Measurements from ENCODE around the gene FUCA2. TPM values are rescaled to one million over a fixed set of nuclear protein-coding genes. Genes with fewer than 3 reads are reported as not detected.

Gene FUCA2
- total and polyA plus RNA-seq, 2 of the 8 experiments (the other 6 are each of a cell fraction or from before 2014, with no cell fraction given): 24.2 to 47.2 TPM

DNA sequence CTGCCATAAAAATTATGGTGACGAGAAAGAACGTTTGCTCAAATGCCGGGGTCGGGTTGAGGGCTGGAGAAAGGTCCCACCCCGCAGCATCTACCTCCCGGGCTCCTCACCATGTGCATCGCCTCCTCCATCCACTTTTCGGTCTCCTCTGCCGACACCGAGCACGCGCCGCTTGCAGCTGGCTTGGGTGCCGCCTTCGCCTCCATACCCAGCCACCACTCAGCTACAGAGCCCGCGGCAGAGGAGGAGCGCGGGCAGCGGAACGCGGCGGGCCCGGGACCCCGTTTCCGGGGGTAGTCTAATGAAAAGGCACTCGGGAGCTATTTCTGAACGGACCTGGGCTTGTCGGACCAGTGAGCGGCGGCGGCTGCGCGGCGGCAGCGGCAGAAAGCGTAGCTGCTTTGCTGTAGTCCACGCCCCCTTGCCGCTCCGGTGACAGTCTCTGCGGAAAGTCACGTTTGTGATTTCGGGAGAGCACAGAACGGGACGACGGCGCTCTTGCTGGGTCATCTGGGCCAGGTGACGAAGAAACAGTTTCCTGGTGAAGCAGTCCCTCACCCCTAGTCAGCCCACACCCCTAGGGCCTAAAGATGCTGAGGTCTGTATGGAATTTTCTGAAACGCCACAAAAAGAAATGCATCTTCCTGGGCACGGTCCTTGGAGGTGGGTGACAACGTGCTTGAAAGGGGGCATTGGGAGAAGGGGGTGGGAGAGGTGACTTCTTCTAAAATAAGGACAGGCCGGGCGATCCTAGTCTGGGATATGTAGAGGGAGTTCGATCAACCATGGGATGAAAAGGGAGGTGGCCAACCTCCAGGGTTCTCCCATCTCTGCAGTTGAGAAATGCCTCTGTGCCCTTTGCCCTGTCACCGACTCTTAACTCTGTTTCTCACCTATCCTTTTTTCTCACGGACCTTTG, 60.8 kb downstream of the FUCA2 start, which contains the start of the genes ADAT2 and PEX3 (continued):
- TF ChIP-seq SIN3A (conservative IDR thresholded peaks at IDR 0.05 in 1 of 2, IDR thresholded peaks at IDR 0.05 in 1 of 2; ENCODE audit: low read depth in 1 of 2, low read length in 2 of 2) (peak; percentile 90 to 95; a peak in 2 of 4 replicates), KDM5A (IDR thresholded peaks at IDR 0.05; ENCODE audit: low read length) (peak; percentile 91), SP4 (IDR thresholded peaks at IDR 0.05; ENCODE audit: low read length) (peak; percentile 88; the same call in 1 of the 2 replicates), CEBPB (IDR thresholded peaks at IDR 0.05; ENCODE audit: low read depth, low read length) (no peak), GABPA (IDR thresholded peaks at IDR 0.05; ENCODE audit: borderline replicate concordance, insufficient read depth, low read length) (peak; percentile 93), JUND (IDR thresholded peaks at IDR 0.05; ENCODE audit: low read length) (no peak; the same call in 1 of the 2 replicates), TBP (IDR thresholded peaks at IDR 0.05; ENCODE audit: low read depth, low read length) (peak; percentile 96), RNF2 (IDR thresholded peaks at IDR 0.05; ENCODE audit: borderline replicate concordance, low read depth, low read length, missing control alignments, poor library complexity, severe bottlenecking) (no peak), TAF1 (IDR thresholded peaks at IDR 0.05; ENCODE audit: low read depth, low read length) (peak; percentile 99), BCL11A (IDR thresholded peaks at IDR 0.05; ENCODE audit: low read depth in 2 of 2, low read length in 2 of 2) (no peak), SIRT6 (IDR thresholded peaks at IDR 0.05; ENCODE audit: low read length) (no peak), PHF8 (conservative IDR thresholded peaks at IDR 0.05; ENCODE audit: low read depth, low read length) (peak; percentile 78), SRF (IDR thresholded peaks at IDR 0.05; ENCODE audit: low read depth, low read length) (peak; percentile 71), NANOG (IDR thresholded peaks at IDR 0.05; ENCODE audit: insufficient read depth, low read depth, low read length, poor library complexity, severe bottlenecking) (peak; percentile 25), RBBP5 (IDR thresholded peaks at IDR 0.05; ENCODE audit: borderline replicate concordance, low read depth, low read length) (peak; percentile 92), ZNF274 (IDR thresholded peaks at IDR 0.05; ENCODE audit: borderline replicate concordance, extremely low read depth, low read length) (no peak), ATF3 (IDR thresholded peaks at IDR 0.05; ENCODE audit: insufficient read depth, low read depth, low read length) (no peak)
- TF ChIP-seq, protein P1, sequence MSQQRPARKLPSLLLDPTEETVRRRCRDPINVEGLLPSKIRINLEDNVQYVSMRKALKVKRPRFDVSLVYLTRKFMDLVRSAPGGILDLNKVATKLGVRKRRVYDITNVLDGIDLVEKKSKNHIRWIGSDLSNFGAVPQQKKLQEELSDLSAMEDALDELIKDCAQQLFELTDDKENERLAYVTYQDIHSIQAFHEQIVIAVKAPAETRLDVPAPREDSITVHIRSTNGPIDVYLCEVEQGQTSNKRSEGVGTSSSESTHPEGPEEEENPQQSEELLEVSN (IDR thresholded peaks at IDR 0.05): peak; percentile 75
- TF ChIP-seq, protein P2, sequence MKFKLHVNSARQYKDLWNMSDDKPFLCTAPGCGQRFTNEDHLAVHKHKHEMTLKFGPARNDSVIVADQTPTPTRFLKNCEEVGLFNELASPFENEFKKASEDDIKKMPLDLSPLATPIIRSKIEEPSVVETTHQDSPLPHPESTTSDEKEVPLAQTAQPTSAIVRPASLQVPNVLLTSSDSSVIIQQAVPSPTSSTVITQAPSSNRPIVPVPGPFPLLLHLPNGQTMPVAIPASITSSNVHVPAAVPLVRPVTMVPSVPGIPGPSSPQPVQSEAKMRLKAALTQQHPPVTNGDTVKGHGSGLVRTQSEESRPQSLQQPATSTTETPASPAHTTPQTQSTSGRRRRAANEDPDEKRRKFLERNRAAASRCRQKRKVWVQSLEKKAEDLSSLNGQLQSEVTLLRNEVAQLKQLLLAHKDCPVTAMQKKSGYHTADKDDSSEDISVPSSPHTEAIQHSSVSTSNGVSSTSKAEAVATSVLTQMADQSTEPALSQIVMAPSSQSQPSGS (IDR thresholded peaks at IDR 0.05; ENCODE audit: low read length): 0 out of 2 replicates have a peak, but pooled peaks have one; percentile 59

Data from H1 (cell line).